ENCODE data around the gene TMEM238. TPM values are rescaled to one million over a fixed set of nuclear protein-coding genes. Genes with fewer than 3 reads are reported as not detected.
"Not testable (repeated sequence)": the region's sequence is repeated elsewhere in the genome, so short reads cannot be mapped to it uniquely, and the experiment has no call there.

The TMEM238 gene
- total RNA-seq, 1 donor from 2014 or later, result 5.9 TPM

GRCh38 chr19:55419103-55419502 lies 35.0 kb upstream of the TMEM238 start:
- no peaks in the 10 kb centered on the region for H3K4me1 ChIP-seq
- H3K27me3 ChIP-seq, result no peaks in the 10 kb centered on the region
- H3K36me3 ChIP-seq, result no peaks in the 10 kb centered on the region
- intact Hi-C loops (cut with DNase I), result loop anchor here (10.0 kb wide), 1 partner anchor 274 kb away; the partner anchor contains the start of gene TNNT1
- no peak overlapping the region for H3K4me3 ChIP-seq
- no peaks in the 10 kb centered on the region for H3K9me3 ChIP-seq
- no peak for DNase-seq (ENCODE audit: extremely low spot score in 2 of 2)
- no peak for TF ChIP-seq POLR2AphosphoS5 (IDR thresholded peaks at IDR 0.05; ENCODE audit: insufficient read depth in 1 of 2, low read depth in 1 of 2)
- TF ChIP-seq CTCF (IDR thresholded peaks at IDR 0.05), result no peak
- no peak for TF ChIP-seq POLR2A (IDR thresholded peaks at IDR 0.05)
- H3K27ac ChIP-seq, result no peak overlapping the region

- H3K4me1 ChIP-seq, result no peaks in the 10 kb centered on the region
- no peaks in the 10 kb centered on the region for H3K9me3 ChIP-seq
- H3K36me3 ChIP-seq, result no peaks in the 10 kb centered on the region
- no peak overlapping the region for H3K4me3 ChIP-seq
- TF ChIP-seq POLR2AphosphoS5 (IDR thresholded peaks at IDR 0.05; ENCODE audit: insufficient read depth in 1 of 2, low read depth in 1 of 2) (no peak), POLR2A (IDR thresholded peaks at IDR 0.05) (no peak), CTCF (IDR thresholded peaks at IDR 0.05) (peak; percentile 40 to 53 (median 50))
- no peak for DNase-seq (ENCODE audit: extremely low spot score in 2 of 2)
- intact Hi-C loops (cut with DNase I), result loop anchor here (10.0 kb wide), 1 partner anchor 273 kb away; the partner anchor contains the start of gene TNNT1
- no peaks in the 10 kb centered on the region for H3K27me3 ChIP-seq
- H3K27ac ChIP-seq, result no peak overlapping the region
Measured at GRCh38 chr19:55418185-55418584, 34.1 kb upstream of the TMEM238 start.

GRCh38 chr19:55410168-55410567 lies 26.1 kb upstream of the TMEM238 start:
- intact Hi-C loops (cut with DNase I), result loop anchor here (10.0 kb wide), 1 partner anchor 265 kb away; the partner anchor contains the start of gene TNNT1
- TF ChIP-seq POLR2A (IDR thresholded peaks at IDR 0.05) (no peak), CTCF (IDR thresholded peaks at IDR 0.05) (no peak), POLR2AphosphoS5 (IDR thresholded peaks at IDR 0.05; ENCODE audit: insufficient read depth in 1 of 2, low read depth in 1 of 2) (no peak)
- H3K27ac ChIP-seq, result no peak overlapping the region
- no peak for DNase-seq (ENCODE audit: extremely low spot score in 2 of 2)
- H3K27me3 ChIP-seq, result no peaks in the 10 kb centered on the region
- H3K9me3 ChIP-seq, result no peaks in the 10 kb centered on the region
- H3K4me3 ChIP-seq, result no peak overlapping the region
- H3K36me3 ChIP-seq, result peaks cover 0 to 5% of the 10 kb centered on the region in 2 donors
- peaks cover 26% of the 10 kb centered on the region for H3K4me1 ChIP-seq

- intact Hi-C loops (cut with DNase I), result loop anchor here (10.0 kb wide), 1 partner anchor 196 kb away; the partner anchor contains the start of genes ZNF524 and ZNF865
- peaks cover 26% of the 10 kb centered on the region for H3K4me1 ChIP-seq
- peak overlapping the region; percentile 92 for H3K27ac ChIP-seq
- H3K4me3 ChIP-seq; DNase-seq (ENCODE audit: extremely low spot score in 2 of 2); H3K27me3 ChIP-seq; H3K9me3 ChIP-seq: not testable (repeated sequence)
- H3K36me3 ChIP-seq, result peaks cover 0 to 11% of the 10 kb centered on the region in 2 donors
Measured at GRCh38 chr19:55409179-55409578, 25.1 kb upstream of the TMEM238 start.

- no peak for TF ChIP-seq POLR2AphosphoS5 (IDR thresholded peaks at IDR 0.05; ENCODE audit: insufficient read depth in 1 of 2, low read depth in 1 of 2)
- peak in 1 of 3 experiments; percentile 4 for TF ChIP-seq CTCF (IDR thresholded peaks at IDR 0.05)
- no peak for DNase-seq (ENCODE audit: extremely low spot score in 2 of 2)
- intact Hi-C loops (cut with DNase I), result loop anchor here (10.0 kb wide), 1 partner anchor 196 kb away; the partner anchor contains the start of genes ZNF524 and ZNF865
Measured at GRCh38 chr19:55408533-55408872, 24.4 kb upstream of the TMEM238 start.

More at GRCh38 chr19:55408533-55408872, 24.4 kb upstream of the TMEM238 start:
- Histone ChIP-seq H3K4me3 (peak overlapping the region; percentile 76 to 100), H3K36me3 (peaks cover 0 to 17% of the 10 kb centered on the region in 2 donors), H3K9me3 (no peaks in the 10 kb centered on the region), H3K27ac (peak overlapping the region; percentile 92), H3K27me3 (no peaks in the 10 kb centered on the region), H3K4me1 (peaks cover 26% of the 10 kb centered on the region)
